WERI-Rb-1 (cell line): Measurements from ENCODE around the gene IGSF9B.

ENCODE experiments used
- DNase-seq: peaks from one replicate; pipeline ENCODE4 v3.0.0-alpha.2; 2020
- H3K27ac ChIP-seq: fragments of 250-450 bp; sonication (Bioruptor Pico); 2 replicates; pipeline ENCODE4 v1.5.1; 2020; ENCODE audit warnings: mild to moderate bottlenecking, moderate library complexity
- H3K27me3 ChIP-seq: fragments of 250-450 bp; sonication (Bioruptor Pico); 2 replicates; pipeline ENCODE4 v1.5.1; 2021; ENCODE audit warnings: mild to moderate bottlenecking, low read depth, moderate library complexity; ENCODE audit not compliant: insufficient read depth, severe bottlenecking
- H3K36me3 ChIP-seq: fragments of 250-450 bp; sonication (Bioruptor Pico); 2 replicates; pipeline ENCODE4 v1.5.1; 2020; ENCODE audit warnings: mild to moderate bottlenecking, moderate library complexity
- H3K4me3 ChIP-seq: 2 replicates; pipeline ENCODE4 v1.5.1; 2011; ENCODE audit warnings: low read depth, mild to moderate bottlenecking, control low read depth, low read length
- H3K9me3 ChIP-seq: fragments of 250-450 bp; sonication (Bioruptor Pico); 2 replicates; pipeline ENCODE4 v1.5.1; 2021; ENCODE audit warnings: mild to moderate bottlenecking, moderate library complexity; ENCODE audit not compliant: severe bottlenecking
- TF ChIP-seq, protein P1 (sequence below): IDR thresholded peaks from 2 replicates; pipeline ENCODE4 v1.5.1; 2011; ENCODE audit warnings: low read depth, mild to moderate bottlenecking, control low read depth, inconsistent platforms, low read length

The IGSF9B gene

DNA sequence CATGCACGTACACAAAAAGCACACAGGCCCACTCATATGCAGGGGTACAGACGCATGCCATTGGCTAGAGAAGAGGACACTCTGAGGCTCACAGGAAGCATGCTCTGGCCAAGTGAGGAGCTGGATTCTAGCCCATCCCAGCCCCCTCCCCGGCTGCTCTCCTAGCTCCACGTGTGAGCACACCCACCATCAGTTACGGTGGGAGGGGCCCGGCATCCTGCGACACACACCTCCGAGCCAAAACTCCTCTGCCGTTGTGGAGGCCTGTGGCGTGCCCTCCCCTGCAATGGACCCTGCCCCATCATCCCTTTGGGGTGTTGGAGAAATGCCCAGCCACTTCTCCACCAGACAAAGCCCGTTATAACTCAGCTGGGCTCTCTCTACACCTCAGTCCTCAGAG, 15.1 kb upstream of the IGSF9B start:
- TF ChIP-seq, protein P1, sequence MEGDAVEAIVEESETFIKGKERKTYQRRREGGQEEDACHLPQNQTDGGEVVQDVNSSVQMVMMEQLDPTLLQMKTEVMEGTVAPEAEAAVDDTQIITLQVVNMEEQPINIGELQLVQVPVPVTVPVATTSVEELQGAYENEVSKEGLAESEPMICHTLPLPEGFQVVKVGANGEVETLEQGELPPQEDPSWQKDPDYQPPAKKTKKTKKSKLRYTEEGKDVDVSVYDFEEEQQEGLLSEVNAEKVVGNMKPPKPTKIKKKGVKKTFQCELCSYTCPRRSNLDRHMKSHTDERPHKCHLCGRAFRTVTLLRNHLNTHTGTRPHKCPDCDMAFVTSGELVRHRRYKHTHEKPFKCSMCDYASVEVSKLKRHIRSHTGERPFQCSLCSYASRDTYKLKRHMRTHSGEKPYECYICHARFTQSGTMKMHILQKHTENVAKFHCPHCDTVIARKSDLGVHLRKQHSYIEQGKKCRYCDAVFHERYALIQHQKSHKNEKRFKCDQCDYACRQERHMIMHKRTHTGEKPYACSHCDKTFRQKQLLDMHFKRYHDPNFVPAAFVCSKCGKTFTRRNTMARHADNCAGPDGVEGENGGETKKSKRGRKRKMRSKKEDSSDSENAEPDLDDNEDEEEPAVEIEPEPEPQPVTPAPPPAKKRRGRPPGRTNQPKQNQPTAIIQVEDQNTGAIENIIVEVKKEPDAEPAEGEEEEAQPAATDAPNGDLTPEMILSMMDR: no peak
- DNase-seq: no peak
- H3K27me3 ChIP-seq: no peaks in the 10 kb centered on the region
- no peak overlapping the region for H3K4me3 ChIP-seq
- no peaks in the 10 kb centered on the region for H3K9me3 ChIP-seq
- no peak overlapping the region for H3K27ac ChIP-seq
- H3K36me3 ChIP-seq: no peaks in the 10 kb centered on the region

DNA sequence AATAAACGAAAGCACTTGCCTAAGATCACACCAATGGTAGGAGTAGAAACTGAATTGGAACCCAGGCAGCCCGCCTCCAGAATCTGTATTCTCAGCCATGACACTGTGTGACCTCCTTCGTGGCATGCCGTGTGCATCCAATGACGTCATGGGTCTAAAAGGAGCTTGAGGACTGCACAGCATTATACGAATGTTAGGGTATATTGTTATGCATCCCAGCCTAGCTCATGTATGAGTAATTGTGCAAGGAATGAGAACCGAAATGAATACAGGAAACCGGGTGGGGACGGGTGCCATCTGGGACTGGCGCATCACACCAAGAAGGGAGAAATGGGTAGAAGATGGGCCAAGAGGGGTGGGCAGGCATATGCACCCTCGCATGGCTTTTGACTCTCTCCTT, 12.3 kb upstream of the IGSF9B start:
- Histone ChIP-seq H3K27ac (no peak overlapping the region), H3K27me3 (no peaks in the 10 kb centered on the region), H3K9me3 (no peaks in the 10 kb centered on the region), H3K4me3 (no peak overlapping the region), H3K36me3 (no peaks in the 10 kb centered on the region)
- DNase-seq: no peak
- TF ChIP-seq, protein P1: no peak

DNA sequence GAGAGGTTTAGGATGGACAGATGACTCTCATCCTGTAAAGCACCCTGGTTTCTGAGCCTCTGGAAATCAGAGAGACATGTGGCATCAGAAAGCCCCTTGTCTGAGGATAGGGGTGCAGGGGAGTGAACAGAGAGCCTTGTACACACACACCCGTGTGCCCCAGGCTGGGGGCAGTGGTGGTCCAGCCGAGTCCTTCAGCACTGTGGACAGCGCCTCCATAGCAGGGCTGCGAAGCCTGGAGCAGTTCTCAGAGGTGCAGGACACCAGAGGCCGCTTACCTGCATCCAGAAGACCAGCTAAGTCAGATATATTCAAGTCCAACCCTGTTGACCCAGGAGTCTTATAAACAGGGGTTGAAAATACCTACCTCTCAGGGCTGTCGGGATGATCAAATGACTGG, 11.5 kb upstream of the IGSF9B start:
- H3K36me3 ChIP-seq: no peaks in the 10 kb centered on the region
- TF ChIP-seq, protein P1: no peak
- no peak overlapping the region for H3K27ac ChIP-seq
- no peak overlapping the region for H3K4me3 ChIP-seq
- no peaks in the 10 kb centered on the region for H3K9me3 ChIP-seq
- no peak for DNase-seq
- H3K27me3 ChIP-seq: no peaks in the 10 kb centered on the region

DNA sequence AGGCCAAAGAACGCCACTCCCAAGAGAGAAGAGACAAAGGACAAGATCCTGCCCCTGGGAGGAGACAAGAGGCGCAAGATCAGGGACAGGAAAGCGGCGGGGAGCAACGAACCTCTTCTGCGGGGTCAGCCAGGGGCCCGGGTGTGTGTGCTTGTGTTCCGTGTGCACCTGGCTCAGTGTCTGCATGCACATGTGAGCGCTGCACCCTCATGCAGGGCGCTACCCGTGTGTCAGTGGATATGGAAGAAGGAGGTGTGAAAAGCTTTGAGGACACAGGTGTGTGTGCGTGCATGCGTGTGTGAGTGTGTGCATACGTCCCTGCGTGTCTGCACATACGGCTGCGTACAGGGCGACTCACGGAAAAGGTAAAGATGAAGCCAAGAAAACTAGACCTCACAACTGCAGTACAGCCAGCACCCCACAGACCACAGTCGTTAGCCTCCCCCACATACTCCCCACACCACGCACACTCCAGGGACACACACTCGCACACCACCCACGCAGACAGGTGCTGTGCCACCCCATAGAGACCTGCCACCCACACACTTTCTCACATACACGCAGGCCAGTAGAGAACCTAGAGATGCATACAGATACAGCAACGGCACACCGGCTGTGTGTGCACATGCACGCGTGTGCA, 11.0 kb upstream of the IGSF9B start:
- Histone ChIP-seq H3K4me3 (peak overlapping the region; percentile 37), H3K36me3 (no peaks in the 10 kb centered on the region), H3K9me3 (no peaks in the 10 kb centered on the region), H3K27me3 (no peaks in the 10 kb centered on the region), H3K27ac (peak overlapping the region; percentile 58)
- TF ChIP-seq, protein P1: no peak
- DNase-seq: no peak

DNA sequence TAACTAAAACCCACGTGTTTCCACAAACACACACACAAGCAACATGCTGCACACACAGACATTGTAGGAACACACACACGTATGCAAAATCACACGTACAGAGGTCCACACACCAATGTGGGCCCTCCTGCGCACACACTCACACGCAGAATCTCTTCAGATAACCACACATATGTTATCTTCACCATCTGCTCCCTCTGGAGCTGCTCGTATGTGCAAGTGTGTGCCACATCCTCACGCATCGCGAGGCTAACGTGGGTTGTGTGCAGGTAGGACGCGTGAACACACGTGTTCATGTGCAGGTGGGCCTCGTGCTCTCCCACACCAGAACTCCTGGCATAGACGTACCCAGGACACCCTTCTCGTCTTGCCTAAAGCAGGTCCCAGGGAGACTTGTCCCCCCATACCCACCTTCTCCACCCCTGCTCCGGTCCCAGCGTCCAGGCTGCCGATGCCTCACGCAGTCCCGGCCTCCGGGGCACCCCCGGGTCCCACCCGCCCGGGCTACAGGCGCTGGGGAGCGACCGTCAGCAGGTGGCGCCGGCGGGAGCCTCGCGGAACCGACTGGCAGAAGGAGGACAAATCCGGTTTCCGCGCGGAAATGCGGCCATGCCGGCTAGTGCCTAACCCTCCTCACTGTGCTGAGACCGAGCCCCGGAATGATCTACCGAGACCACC, 10.3 kb upstream of the IGSF9B start:
- H3K36me3 ChIP-seq: no peaks in the 10 kb centered on the region
- TF ChIP-seq, protein P1: peak; percentile 68
- no peaks in the 10 kb centered on the region for H3K27me3 ChIP-seq
- no peaks in the 10 kb centered on the region for H3K9me3 ChIP-seq
- H3K4me3 ChIP-seq: peak overlapping the region; percentile 37
- peak; percentile 77 for DNase-seq
- peak overlapping the region; percentile 58 for H3K27ac ChIP-seq
